ENCODE results near the gene SH3BGRL2. TPM values are rescaled to one million over a fixed set of nuclear protein-coding genes. Genes with fewer than 3 reads are reported as not detected.

Gene SH3BGRL2
- total and polyA plus RNA-seq, 2 of the 4 experiments (the other 2 are of a cell fraction): 2.4 to 5.6 TPM

GRCh38 chr6:79614326-79615305 lies 16.5 kb upstream of the SH3BGRL2 start:
- Histone ChIP-seq H3K9me3 (ENCODE audit: control insufficient read depth, insufficient read depth, low read length) (no peaks in the 10 kb centered on the region), H2AFZ (replicated peaks; ENCODE audit: low read length, poor library complexity) (no peak overlapping the region), H3K56ac (ENCODE audit: extremely low read depth, insufficient read depth, low read length) (no peak overlapping the region), H2BK120ac (ENCODE audit: low read depth, low read length) (no peak overlapping the region), H3K9ac (ENCODE audit: low read depth, low read length) (no peak overlapping the region), H3K4me3 (ENCODE audit: insufficient read depth, low read depth, low read length) (no peak overlapping the region), H3K14ac (replicated peaks; ENCODE audit: low read depth, low read length) (no peak overlapping the region), H2AK9ac (replicated peaks; ENCODE audit: low read depth, low read length, poor library complexity) (no peak overlapping the region), H2AK5ac (ENCODE audit: low read depth, low read length) (no peak overlapping the region), H4K91ac (ENCODE audit: insufficient read depth, low read depth, low read length) (no peak overlapping the region), H3K4me1 (ENCODE audit: control insufficient read depth, insufficient read depth, low read length) (no peaks in the 10 kb centered on the region), H3K79me1 (ENCODE audit: low read depth in 1 of 2, low read length in 2 of 2) (no peaks in the 10 kb centered on the region), H3K4ac (ENCODE audit: low read depth, low read length) (no peak overlapping the region), H3K36me3 (ENCODE audit: control insufficient read depth, insufficient read depth, low read length) (no peaks in the 10 kb centered on the region), H2BK5ac (ENCODE audit: low read depth, low read length, poor library complexity, severe bottlenecking) (no peak overlapping the region), H4K8ac (ENCODE audit: low read depth in 2 of 2, low read length in 2 of 2) (no peak overlapping the region), H3K27ac (ENCODE audit: insufficient read depth, low read length) (no peak overlapping the region), H4K20me1 (ENCODE audit: insufficient read depth, low read length) (no peaks in the 10 kb centered on the region), H3K9me1 (ENCODE audit: insufficient read depth, low read length) (peaks cover 2% of the 10 kb centered on the region; the same call in 1 of the 2 replicates), H3K4me2 (ENCODE audit: low read depth, low read length) (no peak overlapping the region), H3K18ac (ENCODE audit: low read depth, low read length) (no peak overlapping the region), H2BK15ac (ENCODE audit: low read depth, low read length) (no peak overlapping the region), H2BK20ac (ENCODE audit: low read depth, low read length) (no peak overlapping the region), H3K23ac (ENCODE audit: low read depth, low read length) (no peak overlapping the region), H3K27me3 (ENCODE audit: control insufficient read depth, insufficient read depth, low read length) (no peaks in the 10 kb centered on the region), H4K5ac (ENCODE audit: low read depth, low read length) (no peak overlapping the region)
- no peak; the same call in 1 of the 2 replicates for ATAC-seq (ENCODE audit: low read depth)
- ChIA-PET CTCF (interaction anchor here (0.6 to 1.1 kb wide), 2 partner anchors 43 to 1621 kb away, joined by 3 read pairs; no protein-coding TSS in a partner anchor), POLR2A (ENCODE audit: unreplicated experiment) (no interaction called here)
- intact Hi-C loops (cut with micrococcal nuclease) (no loop called here), dilution Hi-C loops (cut with HindIII; ENCODE audit: low sequenced_read_pairs, unreplicated experiment) (no loop called here), in situ Hi-C loops (cut with MboI; ENCODE audit: low sequenced_read_pairs) (no loop called here)
- WGBS, 2 experiments (ENCODE audit: extremely low coverage in 2 of 2, insufficient read length in 1 of 2): no CpG with 5 or more reads among the region's 7 CpGs
- TF ChIP-seq BHLHE40 (IDR thresholded peaks at IDR 0.05; ENCODE audit: low read depth, low read length) (no peak), MAFK (IDR thresholded peaks at IDR 0.05; ENCODE audit: low read depth, low read length) (no peak), FOS (IDR thresholded peaks at IDR 0.05; ENCODE audit: low read depth, low read length) (no peak), NFE2L2 (IDR thresholded peaks at IDR 0.05; ENCODE audit: low read depth, low read length) (no peak), RCOR1 (IDR thresholded peaks at IDR 0.05; ENCODE audit: insufficient replicate concordance, low read length) (no peak), SMC3 (IDR thresholded peaks at IDR 0.05; ENCODE audit: low read depth, low read length) (no peak), MAZ (IDR thresholded peaks at IDR 0.05; ENCODE audit: borderline replicate concordance, low read depth, low read length) (no peak), ELK1 (IDR thresholded peaks at IDR 0.05; ENCODE audit: borderline replicate concordance, low read depth, low read length) (no peak), CEBPB (IDR thresholded peaks at IDR 0.05; ENCODE audit: low read depth, low read length) (no peak), CHD1 (IDR thresholded peaks at IDR 0.05; ENCODE audit: low read depth, low read length) (no peak), RFX5 (IDR thresholded peaks at IDR 0.05; ENCODE audit: low read depth, low read length) (no peak)
- TF ChIP-seq, protein P1, sequence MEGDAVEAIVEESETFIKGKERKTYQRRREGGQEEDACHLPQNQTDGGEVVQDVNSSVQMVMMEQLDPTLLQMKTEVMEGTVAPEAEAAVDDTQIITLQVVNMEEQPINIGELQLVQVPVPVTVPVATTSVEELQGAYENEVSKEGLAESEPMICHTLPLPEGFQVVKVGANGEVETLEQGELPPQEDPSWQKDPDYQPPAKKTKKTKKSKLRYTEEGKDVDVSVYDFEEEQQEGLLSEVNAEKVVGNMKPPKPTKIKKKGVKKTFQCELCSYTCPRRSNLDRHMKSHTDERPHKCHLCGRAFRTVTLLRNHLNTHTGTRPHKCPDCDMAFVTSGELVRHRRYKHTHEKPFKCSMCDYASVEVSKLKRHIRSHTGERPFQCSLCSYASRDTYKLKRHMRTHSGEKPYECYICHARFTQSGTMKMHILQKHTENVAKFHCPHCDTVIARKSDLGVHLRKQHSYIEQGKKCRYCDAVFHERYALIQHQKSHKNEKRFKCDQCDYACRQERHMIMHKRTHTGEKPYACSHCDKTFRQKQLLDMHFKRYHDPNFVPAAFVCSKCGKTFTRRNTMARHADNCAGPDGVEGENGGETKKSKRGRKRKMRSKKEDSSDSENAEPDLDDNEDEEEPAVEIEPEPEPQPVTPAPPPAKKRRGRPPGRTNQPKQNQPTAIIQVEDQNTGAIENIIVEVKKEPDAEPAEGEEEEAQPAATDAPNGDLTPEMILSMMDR (conservative IDR thresholded peaks at IDR 0.05; ENCODE audit: low read depth, low read length): no peak
- BruUV-seq (replicated peaks): no TSS peak
- DNase-seq: no peak

Measured in IMR-90 (cell line).